Glutamatergic neuron (in vitro differentiated cells): ENCODE data around the gene ANKRD2. TPM values are rescaled to one million over a fixed set of nuclear protein-coding genes. Genes with fewer than 3 reads are reported as not detected.
A peak's percentile ranks its signal among the peaks of the same experiment; 100 is the strongest.

Source experiments
- DNase-seq: peaks from one replicate; pipeline ENCODE4 v3.0.0; 2022
- H3K27ac Mint-ChIP-seq: one replicate; pipeline ENCODE4 v1.8.0; 2020; ENCODE audit warnings: mild to moderate bottlenecking, mixed read lengths, inconsistent platforms; ENCODE audit not compliant: unreplicated experiment
- H3K27me3 Mint-ChIP-seq: one replicate; pipeline ENCODE4 v1.8.0; 2020; ENCODE audit warnings: mild to moderate bottlenecking, moderate library complexity, mixed read lengths, inconsistent platforms; ENCODE audit not compliant: unreplicated experiment
- H3K36me3 Mint-ChIP-seq: one replicate; pipeline ENCODE4 v1.8.0; 2020; ENCODE audit warnings: mild to moderate bottlenecking, mixed read lengths, inconsistent platforms; ENCODE audit not compliant: unreplicated experiment
- H3K4me1 Mint-ChIP-seq: one replicate; pipeline ENCODE4 v1.8.0; 2020; ENCODE audit warnings: mild to moderate bottlenecking, low read depth, mixed read lengths, inconsistent platforms; ENCODE audit not compliant: unreplicated experiment
- H3K4me3 Mint-ChIP-seq: one replicate; pipeline ENCODE4 v1.8.0; 2020; ENCODE audit warnings: mild to moderate bottlenecking, mixed read lengths, inconsistent platforms; ENCODE audit not compliant: unreplicated experiment
- H3K9me3 Mint-ChIP-seq: one replicate; pipeline ENCODE4 v1.8.0; 2020; ENCODE audit warnings: mild to moderate bottlenecking, moderate library complexity, mixed read lengths, inconsistent platforms; ENCODE audit not compliant: unreplicated experiment
- CTCF ChIP-seq: fragments of 200-600 bp; sonication (generic); IDR thresholded peaks from one replicate; pipeline ENCODE4 v1.5.0; 2021; ENCODE audit not compliant: partially characterized antibody, unreplicated experiment
- total RNA-seq: library from RNA; stranded (reverse); fragmentation: NEBNext Ultra II Directional; extraction: Animal tissue kit (Norgen Biotek cat#: 25700); gene quantifications from one replicate; pipeline ENCODE4 v1.2.1, GENCODE V29; 2021; ENCODE audit not compliant: unreplicated experiment

ANKRD2 gene
- total RNA-seq, 1 donor from 2014 or later = not detected

GRCh38 chr10:97570789-97571471, 1.6 kb upstream of the ANKRD2 start:
- Mint-ChIP-seq H3K9me3 (peaks cover 3% of the 10 kb centered on the region), H3K4me1 (peaks cover 5% of the 10 kb centered on the region), H3K27ac (peak overlapping the region; percentile 55), H3K36me3 (no peaks in the 10 kb centered on the region), H3K4me3 (peak overlapping the region; percentile 55), H3K27me3 (peaks cover 14% of the 10 kb centered on the region)
- no peak for DNase-seq
- TF ChIP-seq CTCF = no peak

- Mint-ChIP-seq H3K9me3 (peaks cover 3% of the 10 kb centered on the region), H3K27ac (no peak overlapping the region), H3K27me3 (peaks cover 14% of the 10 kb centered on the region), H3K4me1 (peaks cover 5% of the 10 kb centered on the region), H3K36me3 (no peaks in the 10 kb centered on the region), H3K4me3 (peak overlapping the region; percentile 55)
- no peak for TF ChIP-seq CTCF
- no peak for DNase-seq
Observed at GRCh38 chr10:97571622-97572021, 957 bp upstream of the ANKRD2 start.

DNA sequence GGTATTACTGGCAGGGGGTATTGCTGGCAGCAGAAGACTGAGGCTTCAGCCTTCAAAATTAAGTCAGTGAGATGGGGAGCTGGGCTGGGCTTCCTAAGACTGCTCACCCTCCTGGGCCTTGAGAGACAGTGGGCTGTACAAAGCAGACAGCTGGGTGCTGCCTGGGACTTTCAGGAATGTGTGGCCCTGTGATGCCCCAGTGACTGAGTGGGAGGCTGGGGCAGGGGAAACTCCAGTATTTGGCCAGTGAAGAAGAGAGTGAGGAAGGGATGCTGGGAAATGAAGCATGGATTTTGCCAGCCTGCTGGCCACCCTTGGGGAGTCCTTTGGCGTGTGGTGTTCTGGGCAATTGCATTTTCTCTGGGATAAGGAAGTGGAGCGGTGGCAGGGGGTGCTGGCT, 442 bp downstream of the ANKRD2 start:
- no peak overlapping the region for H3K4me3 Mint-ChIP-seq
- H3K27ac Mint-ChIP-seq = no peak overlapping the region
- DNase-seq = no peak
- no peak for TF ChIP-seq CTCF
- H3K27me3 Mint-ChIP-seq = peaks cover 15% of the 10 kb centered on the region
- no peaks in the 10 kb centered on the region for H3K36me3 Mint-ChIP-seq
- H3K9me3 Mint-ChIP-seq = peaks cover 3% of the 10 kb centered on the region
- H3K4me1 Mint-ChIP-seq = peaks cover 5% of the 10 kb centered on the region

GRCh38 chr10:97573672-97574071, 1.1 kb downstream of the ANKRD2 start:
- H3K4me3 Mint-ChIP-seq = no peak overlapping the region
- no peaks in the 10 kb centered on the region for H3K36me3 Mint-ChIP-seq
- peaks cover 15% of the 10 kb centered on the region for H3K27me3 Mint-ChIP-seq
- no peak overlapping the region for H3K27ac Mint-ChIP-seq
- H3K9me3 Mint-ChIP-seq = peaks cover 3% of the 10 kb centered on the region
- no peak for TF ChIP-seq CTCF
- no peak for DNase-seq
- H3K4me1 Mint-ChIP-seq = peaks cover 5% of the 10 kb centered on the region

DNA sequence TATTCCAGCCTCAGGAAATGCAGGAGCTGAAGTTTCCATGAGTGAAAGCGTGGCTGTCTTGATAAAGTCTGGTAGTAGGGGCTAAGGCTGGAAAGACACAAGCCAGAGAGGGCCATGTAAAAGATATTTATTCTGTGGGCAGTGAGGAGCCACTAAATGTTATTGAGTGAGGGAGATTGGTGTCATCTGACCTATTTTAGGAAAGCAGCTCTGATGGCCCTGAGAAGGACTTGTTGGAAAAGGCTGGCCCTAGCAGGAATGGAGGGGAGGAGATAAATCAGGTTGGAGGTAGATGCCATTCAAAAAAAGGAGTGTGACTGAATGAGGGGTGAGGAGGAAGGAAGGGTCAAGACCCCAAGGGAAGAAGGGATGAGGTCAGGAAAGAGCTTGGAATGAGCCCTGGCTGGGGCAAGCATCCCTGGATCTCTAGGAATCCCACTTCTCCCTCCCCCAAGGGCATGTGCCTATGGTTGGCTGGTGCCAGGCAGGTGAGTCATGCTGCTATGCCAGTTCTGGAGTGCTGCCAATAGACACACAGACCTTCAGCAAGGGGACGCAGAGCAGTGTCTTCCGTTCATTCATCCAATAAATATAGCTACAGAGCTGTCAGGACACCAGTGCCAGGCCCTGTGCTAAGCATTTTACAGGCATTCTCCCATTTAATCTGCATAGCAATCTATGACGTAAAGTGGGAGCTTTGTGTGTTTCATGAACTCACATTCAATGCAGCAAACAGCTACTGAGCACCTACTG, 2.0 kb downstream of the ANKRD2 start:
- Mint-ChIP-seq H3K9me3 (peaks cover 3% of the 10 kb centered on the region), H3K27ac (no peak overlapping the region), H3K36me3 (no peaks in the 10 kb centered on the region), H3K4me3 (no peak overlapping the region), H3K4me1 (peaks cover 5% of the 10 kb centered on the region), H3K27me3 (peaks cover 14% of the 10 kb centered on the region)
- DNase-seq = no peak
- no peak for TF ChIP-seq CTCF
